HG02885 (cell line): ENCODE data around the gene EDEM1.
"Not testable (repeated sequence)": the region's sequence is repeated elsewhere in the genome, so short reads cannot be mapped to it uniquely, and the experiment has no call there.

Source experiments
- ATAC-seq: cut with Tn5 transposase; IDR thresholded peaks from one replicate; pipeline ENCODE4 v1.9.1; 2021; ENCODE audit warnings: mild to moderate bottlenecking; ENCODE audit not compliant: unreplicated experiment, poor library complexity

Gene EDEM1

GRCh38 chr3:5187156-5187919 is at the start of gene EDEM1:
EDEM1 (plus strand) TSS chr3:5187707; CDS start chr3:5187806, 99 bp downstream.
- ATAC-seq, result peak; percentile 78

DNA sequence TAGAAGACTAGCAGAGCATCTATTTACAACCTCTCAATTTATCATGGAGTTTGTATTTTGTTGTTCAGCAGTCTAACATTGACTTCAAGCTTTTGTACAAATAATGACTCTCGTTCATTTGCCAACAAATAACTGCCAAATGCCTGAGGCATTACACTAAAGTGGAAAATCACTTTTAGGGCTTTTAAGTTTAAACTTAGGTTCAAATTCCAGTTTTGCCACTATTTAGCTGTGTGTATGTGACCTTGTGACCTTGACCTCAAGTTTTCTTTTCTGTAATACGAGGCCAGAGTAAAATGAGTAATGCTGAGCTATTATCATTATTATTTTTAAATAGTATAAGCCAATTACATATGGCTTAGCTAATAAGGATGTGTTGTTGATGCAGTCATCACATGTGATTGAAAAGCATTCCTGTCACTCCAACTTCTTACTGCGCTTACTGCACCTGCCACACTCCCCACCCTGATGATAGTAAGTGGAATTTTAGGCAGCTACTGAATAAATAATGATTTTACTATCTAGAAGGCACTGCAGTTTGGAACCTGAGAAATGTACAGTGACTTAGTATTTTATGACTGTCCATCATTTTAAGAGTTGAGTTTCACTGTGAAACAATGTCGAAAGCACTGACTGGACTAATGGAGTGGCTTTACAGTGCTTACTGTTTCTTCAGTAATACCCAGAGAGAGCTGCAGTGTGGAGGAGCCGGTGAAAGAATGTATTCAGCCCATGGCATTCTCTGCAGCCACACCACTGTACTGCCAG is 49.1 kb upstream of the EDEM1 start:
- ATAC-seq, result no peak

DNA sequence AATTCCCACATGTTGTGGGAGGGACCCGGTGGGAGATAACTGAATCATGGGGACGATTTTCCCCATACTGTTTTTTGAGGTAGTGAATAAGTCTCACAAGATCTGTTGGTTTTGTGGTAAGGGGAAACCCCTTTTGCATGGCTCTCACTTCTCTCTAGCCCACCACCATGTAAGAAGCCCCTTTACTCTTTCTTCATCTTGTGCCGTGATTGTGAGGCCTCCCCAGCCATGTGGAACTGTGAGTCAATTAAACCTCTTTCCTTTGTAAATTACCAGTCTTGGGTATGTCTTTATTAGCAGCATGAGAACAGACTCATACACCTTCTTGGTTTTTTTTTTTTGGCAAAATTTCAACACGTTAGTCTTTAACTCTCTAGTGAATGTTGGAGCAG is 47.3 kb upstream of the EDEM1 start:
- ATAC-seq, result peak; percentile 47

DNA sequence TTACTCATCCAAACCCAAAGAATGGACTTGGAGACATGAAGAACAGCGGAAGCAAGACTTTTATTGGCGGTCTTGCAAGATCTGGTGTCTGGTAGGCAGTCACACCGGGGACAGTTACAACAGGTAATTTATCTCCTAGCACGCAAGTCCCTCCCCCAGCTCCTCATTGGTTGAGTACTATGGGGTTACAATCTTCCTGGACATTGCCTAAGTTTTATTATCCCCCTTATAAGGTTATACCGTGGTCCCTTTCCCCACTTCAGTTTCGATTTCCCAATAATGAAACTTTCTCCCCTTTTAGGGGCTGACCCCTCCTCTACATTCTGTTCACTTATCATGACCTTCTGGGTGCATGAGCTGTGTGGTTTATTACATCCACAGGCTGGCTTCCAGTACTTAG is 46.7 kb upstream of the EDEM1 start:
- ATAC-seq, result no peak

- ATAC-seq, result no peak
These were observed 45.7 kb upstream of the EDEM1 start for GRCh38 chr3:5141760-5142159.

DNA sequence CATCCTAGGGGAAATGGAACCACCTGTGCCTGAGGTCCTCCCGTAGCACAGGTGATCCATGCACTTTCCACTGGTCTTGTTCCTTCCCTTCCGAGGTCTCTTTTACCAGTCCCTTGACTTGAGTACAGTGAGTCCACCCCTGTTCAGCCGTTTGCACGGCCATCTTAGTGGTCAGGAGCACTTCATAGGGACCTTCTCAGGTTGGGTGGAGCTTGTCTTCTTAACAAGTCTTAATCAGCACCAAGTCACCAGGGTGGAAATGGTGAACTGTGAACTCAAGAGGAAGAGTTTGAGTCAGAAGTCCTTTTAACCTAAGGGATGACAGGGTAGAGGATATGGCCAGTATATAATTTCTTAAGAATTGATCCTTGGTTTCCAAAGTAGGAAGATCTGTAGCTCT is 44.0 kb upstream of the EDEM1 start:
- ATAC-seq, result no peak

GRCh38 chr3:5144316-5144994 is 43.1 kb upstream of the EDEM1 start:
- peak; percentile 24 for ATAC-seq

DNA sequence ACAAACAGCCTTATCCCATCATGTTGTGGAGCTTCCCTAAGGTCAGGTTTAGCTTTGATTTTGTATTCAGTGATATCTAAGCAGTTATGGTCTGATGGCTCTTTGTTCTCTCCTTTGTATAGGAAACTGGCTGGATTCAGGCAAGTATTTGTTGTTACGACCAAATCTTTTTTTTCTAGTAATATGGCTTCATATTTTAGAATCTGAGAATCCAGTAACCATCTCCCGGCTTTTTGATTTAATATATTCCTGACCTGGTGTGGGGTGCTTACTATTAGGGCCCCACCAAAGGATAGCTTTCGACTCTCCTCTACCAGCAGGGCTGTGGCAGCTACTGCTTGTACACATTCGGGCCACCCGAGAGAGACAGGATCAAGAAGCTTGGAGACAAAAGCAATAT is 42.4 kb upstream of the EDEM1 start:
- no peak for ATAC-seq

GRCh38 chr3:5147152-5147551 is 40.4 kb upstream of the EDEM1 start:
- not testable (repeated sequence) for ATAC-seq

GRCh38 chr3:5149306-5149880 is 38.1 kb upstream of the EDEM1 start:
- ATAC-seq, result no peak

GRCh38 chr3:5151586-5151985 is 35.9 kb upstream of the EDEM1 start:
- peak; percentile 85 for ATAC-seq

GRCh38 chr3:5153074-5153473 is 34.4 kb upstream of the EDEM1 start:
- ATAC-seq, result no peak

GRCh38 chr3:5155241-5155640 is 32.3 kb upstream of the EDEM1 start:
- ATAC-seq, result no peak

GRCh38 chr3:5160321-5160720 is 27.2 kb upstream of the EDEM1 start:
- ATAC-seq, result no peak

DNA sequence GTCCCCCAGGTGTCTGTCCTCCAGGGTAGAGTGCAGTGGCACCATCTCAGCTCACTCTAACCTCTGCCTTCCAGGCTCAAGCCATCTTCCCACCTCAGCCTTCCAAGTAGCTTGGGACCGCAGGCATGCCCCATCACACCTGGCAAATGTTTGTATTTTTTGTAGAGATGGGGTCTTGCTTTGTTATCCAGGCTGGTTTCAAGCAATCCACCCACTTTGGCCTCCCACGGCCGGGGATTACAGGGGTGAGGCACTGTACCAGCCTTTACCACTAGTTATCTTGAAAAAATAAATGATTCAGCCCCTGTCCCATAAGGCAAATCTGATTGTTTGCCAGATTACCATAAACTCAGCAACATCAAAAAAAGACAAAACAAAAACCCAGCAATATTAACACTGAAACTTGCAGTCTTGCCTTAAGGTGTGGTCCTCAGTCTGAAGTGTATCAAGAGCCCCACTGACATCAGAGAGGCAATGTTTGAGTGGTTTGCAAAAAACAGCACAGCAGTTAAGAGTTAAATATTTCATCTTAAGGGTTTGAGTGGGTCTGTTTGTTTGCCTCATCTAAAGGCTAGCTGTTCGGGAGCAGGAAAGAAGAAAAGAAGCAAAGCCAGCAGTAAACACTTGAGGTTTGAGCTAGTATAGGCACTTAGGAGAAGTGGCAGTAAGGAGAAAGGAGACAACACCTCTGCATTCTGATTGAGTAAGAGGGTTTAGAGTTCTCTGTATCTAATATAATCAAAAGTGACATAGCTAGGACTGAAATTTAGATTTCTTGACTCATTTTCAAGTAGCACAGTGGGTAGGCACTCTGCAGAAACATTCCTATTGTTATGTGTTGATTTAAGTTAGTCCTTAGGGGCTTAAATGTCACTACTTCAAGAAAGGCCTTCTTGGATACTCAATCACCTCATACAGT is 26.3 kb upstream of the EDEM1 start:
- peak; percentile 36 for ATAC-seq

- ATAC-seq, result no peak
These were observed 25.4 kb upstream of the EDEM1 start for GRCh38 chr3:5162102-5162501.

- no peak for ATAC-seq
These were observed 21.8 kb upstream of the EDEM1 start for GRCh38 chr3:5165698-5166097.

- no peak for ATAC-seq
These were observed 20.7 kb upstream of the EDEM1 start for GRCh38 chr3:5166846-5167245.

- ATAC-seq, result no peak
These were observed 19.4 kb upstream of the EDEM1 start for GRCh38 chr3:5168110-5168509.

DNA sequence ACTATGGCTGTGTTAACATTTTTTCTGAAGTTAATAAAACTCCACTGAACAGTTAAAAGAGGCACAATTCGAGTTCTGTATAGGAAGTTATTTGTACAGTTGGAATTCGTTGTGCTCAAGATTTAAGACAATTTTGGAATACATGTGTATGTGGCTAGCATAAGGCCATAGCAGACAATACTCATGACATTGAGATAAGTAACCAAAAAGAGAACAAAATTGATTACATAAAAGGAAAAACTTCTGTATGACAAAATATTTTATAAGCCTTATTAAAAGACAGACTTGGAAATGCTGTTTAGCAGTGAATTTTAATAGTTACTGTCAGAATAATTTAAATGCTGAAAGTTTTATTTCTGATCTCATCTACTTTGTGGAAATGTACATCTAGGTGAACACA is 17.7 kb upstream of the EDEM1 start:
- no peak for ATAC-seq
